ENCODE data around the gene BOLL.

DNA sequence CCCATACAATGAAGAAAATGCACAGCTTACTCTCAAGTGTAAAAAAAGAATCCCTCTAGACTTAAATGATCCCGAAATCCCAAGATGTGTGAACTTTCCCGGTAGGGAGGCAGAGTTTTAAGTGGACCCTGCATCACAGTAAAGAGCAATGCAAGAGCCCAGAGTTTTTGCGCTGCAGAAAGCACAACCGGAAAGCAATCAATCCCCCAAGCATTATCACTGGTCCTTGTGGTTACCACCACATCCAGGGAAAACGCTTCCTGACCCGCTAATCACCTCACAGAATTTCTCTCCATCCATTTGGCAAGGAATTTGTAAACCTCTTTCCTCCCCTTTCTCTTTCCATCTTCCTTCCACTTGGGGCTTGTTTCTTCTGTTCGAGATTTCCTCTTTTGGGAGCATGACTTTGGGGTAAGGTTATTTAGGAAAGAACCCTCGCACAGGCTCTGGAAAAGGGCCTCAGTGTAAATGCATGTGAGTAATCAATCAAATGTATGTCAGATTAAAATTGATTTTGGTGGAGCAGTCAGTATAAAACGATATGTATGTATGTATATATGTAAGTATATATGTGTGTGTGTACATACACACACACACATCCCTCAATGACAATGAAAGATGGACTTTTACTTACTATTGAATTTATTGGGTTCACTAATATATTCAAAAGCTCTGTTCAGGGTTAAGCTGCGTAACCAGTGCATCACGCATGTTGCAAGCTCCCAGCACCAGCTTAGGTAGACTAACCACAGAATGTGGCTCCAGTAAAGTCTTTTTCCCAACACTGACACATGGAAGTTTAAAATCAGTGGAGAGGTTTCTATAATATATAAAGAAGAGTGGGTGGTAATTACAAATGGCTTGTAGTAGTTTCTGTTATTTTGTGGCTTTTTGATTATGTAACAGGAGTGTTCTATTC lies 20.9 kb upstream of the BOLL start:
- TF ChIP-seq EP300 (IDR thresholded peaks at IDR 0.05) (no peak), CTCF (IDR thresholded peaks at IDR 0.05) (no peak)
